Fibroblast of the conjunctiva (primary cell): ENCODE measurements around the gene SLC2A10.

Experiments used
- DNase-seq: peaks from one replicate; pipeline ENCODE4 v3.0.0-alpha.2; 2010; ENCODE audit warnings: low read depth

Gene SLC2A10

GRCh38 chr20:46735436-46735835 lies 26.0 kb downstream of the SLC2A10 start:
- no peak for DNase-seq

- DNase-seq, result no peak
Observed at GRCh38 chr20:46739431-46740213, 30.2 kb downstream of the SLC2A10 start.

DNA sequence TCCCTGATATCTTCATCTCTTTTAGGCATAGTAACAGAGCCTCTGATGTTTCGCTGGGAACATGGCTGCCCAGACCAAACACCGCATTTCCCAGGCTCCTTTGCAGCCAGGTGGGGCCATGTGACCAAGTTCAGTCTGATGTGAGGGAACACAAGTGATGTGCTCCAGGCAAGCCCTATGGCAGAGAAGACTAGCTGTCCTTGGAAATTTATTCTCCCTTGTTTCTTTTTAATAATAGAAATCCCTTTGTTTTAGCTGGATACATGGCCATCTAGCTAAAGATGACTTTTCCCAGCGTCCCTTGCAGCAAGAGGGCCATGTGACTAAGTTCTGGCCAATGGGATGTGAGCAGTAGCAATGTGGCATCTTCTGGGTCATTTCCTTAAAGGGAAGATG lies 30.8 kb downstream of the SLC2A10 start:
- DNase-seq, result no peak

GRCh38 chr20:46741924-46742668 lies 32.6 kb downstream of the SLC2A10 start:
- DNase-seq, result no peak

DNA sequence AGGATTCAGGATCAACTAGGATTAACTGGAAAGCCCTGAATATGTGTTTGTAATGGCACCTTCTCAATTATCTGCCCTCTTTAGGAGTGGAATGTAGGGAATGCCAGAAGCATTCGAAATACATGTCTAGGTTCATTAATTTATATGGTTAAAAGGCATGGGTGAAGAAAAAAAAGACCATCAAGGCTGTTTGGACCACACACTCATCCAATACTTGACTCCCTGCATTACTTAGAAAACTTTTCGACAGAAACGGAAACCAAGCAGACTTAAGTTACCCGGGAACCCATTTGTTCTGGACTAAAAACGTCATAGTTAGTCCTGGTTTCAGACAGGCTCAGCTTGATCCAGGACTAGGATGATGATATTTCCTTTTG lies 33.2 kb downstream of the SLC2A10 start:
- no peak for DNase-seq

GRCh38 chr20:46743088-46743487 lies 33.6 kb downstream of the SLC2A10 start:
- no peak for DNase-seq

GRCh38 chr20:46746956-46747526 lies 37.6 kb downstream of the SLC2A10 start:
- no peak for DNase-seq

- no peak for DNase-seq
Observed at GRCh38 chr20:46749147-46749546, 39.7 kb downstream of the SLC2A10 start.

GRCh38 chr20:46751856-46752255 lies 42.4 kb downstream of the SLC2A10 start:
- DNase-seq, result no peak

GRCh38 chr20:46752728-46753127 lies 43.3 kb downstream of the SLC2A10 start:
- DNase-seq, result peak; percentile 60

DNA sequence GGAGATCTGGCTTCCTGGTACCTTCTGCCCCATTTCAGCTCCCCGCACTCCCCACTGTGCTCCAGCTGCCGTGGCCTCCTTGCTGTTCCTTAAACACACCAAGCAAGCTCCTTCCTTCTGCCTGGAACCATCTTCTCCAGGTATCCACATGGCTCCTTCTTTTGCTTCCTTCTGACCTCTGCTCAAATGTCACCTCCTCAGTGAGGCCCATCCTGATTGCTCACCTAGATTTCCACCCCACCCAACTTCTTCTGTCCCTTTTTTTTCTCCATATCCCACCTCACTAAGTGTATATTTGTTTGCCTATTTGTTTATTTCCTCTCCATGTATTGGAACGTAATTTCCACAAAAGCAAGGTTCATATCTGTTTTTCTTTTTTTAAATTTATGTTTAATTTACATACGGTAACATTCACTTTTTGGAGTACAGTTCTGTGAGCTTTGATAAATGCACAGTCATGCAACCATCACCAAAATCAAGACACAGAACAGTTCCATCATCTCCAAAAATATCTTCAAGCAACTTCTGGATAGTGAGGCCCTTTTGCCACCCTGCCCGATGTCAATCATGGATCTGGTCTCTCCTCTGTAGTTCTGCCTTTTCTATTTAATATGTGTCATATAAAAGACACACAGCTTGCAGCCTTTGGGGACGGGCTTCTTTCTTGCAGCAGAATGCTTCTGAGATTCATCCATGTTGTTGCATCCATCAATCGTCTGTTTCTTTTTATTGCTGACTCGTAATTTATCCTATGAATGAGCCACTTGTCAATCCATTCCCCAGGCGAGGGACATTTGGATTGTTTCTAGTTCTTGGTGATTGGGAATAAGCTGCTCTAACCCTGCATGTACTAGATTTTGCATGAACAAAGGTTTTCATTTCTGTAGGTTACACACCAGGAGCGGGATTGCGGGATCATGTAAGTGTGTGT lies 46.3 kb downstream of the SLC2A10 start:
- DNase-seq, result no peak

GRCh38 chr20:46756419-46756818 lies 47.0 kb downstream of the SLC2A10 start:
- no peak for DNase-seq

GRCh38 chr20:46757135-46757534 lies 47.7 kb downstream of the SLC2A10 start:
- no peak for DNase-seq

- peak; percentile 51 for DNase-seq
Observed at GRCh38 chr20:46757754-46758678, 48.6 kb downstream of the SLC2A10 start.

DNA sequence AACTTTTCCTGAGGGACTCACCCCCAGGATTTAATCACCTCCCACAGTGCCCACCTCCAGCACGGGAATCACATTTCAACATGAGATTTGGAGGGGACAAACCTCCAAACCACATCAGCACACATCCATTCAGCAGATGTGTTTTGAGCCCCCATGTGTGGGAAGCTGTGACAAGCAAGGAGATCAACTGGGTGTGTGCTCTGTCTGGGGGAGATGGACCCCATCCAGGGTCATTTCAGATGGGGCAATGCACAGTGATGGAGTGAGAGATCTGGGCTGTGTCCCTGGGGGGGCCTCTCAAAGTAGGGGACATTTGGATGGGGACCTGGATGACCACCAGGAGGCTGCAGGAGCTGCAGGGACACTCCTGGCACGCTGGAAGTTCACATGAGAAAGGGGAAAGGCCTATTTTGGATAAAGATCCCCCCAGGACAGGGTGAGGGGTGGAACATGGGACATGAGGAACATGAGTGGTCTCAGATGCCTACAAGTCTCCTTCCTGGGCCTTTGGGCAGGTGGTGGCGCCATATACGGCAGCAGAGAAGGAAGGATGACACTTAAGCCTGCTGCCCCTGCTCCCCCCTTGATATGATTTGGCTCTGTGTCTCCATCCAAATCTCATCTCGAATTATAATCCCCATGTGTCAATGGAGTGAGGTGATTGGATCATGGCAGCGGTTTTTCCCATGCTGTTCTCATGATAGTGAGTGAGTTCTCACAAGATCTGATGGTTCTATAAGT lies 49.6 kb downstream of the SLC2A10 start:
- no peak for DNase-seq

- DNase-seq, result no peak
Observed at GRCh38 chr20:46761566-46761965, 52.1 kb downstream of the SLC2A10 start.

- DNase-seq, result no peak
Observed at GRCh38 chr20:46764068-46764467, 54.6 kb downstream of the SLC2A10 start.

DNA sequence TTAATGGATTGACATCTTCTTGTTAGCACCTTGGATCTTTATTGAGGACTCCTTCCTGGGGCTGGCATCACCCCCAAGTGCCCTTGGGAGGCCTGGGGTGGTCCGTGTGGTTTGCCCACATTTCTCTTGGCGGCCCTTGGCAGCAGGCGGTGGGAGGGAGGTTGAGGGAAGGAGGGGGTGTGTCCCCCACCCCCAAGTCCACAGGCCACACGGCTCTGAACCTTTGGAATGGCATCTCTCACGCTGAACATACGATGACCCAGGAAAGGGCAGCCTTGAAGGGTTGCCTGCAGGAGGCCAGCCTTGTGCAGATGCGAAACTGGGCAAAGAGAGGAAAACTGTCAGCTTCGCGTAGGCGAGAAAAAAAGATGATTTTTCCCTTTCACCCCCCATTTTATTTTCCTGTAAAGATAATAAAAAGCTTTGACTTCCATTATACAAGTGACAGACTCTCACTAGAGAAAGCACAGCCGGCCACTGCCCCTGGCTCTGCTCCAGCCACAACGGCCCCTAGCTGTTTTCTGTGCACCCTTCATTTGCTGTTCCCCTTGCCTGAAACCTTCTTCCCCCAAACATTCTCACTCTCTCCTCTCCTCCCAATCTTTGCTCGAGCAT lies 56.2 kb downstream of the SLC2A10 start:
- no peak for DNase-seq

DNA sequence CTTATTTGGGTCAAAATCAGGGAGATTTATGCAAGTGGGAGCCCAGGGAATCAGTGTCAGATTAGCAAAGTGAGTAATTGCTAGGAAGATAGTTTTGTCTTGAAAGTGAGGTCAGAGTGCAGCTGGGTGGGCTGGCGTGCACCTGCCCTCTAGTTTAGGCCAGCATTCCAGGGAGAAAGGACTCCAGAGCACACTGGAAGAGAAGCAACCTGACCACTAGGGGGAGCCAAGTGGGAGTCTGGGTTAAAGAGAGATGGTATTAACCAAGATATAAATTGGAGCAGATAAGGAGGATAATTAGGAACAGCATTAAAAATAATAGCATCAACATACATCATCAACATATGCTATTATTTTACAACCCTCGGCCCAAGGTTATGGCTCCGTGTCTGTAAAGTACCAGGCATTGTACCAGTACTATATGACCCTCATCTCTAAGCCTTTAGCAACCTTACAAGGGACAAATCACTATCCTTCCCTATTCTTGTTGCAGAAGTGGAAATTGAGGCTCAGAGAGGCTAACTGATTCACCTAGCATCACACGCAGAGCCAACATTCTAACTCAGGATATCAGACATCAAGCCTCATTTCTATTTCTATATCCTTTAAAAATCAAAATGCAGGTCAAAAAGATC lies 57.8 kb downstream of the SLC2A10 start:
- DNase-seq, result no peak
